ENCODE measurements around the gene AP2B1.
A peak's percentile ranks its signal among the peaks of the same experiment; 100 is the strongest.

The AP2B1 gene

DNA sequence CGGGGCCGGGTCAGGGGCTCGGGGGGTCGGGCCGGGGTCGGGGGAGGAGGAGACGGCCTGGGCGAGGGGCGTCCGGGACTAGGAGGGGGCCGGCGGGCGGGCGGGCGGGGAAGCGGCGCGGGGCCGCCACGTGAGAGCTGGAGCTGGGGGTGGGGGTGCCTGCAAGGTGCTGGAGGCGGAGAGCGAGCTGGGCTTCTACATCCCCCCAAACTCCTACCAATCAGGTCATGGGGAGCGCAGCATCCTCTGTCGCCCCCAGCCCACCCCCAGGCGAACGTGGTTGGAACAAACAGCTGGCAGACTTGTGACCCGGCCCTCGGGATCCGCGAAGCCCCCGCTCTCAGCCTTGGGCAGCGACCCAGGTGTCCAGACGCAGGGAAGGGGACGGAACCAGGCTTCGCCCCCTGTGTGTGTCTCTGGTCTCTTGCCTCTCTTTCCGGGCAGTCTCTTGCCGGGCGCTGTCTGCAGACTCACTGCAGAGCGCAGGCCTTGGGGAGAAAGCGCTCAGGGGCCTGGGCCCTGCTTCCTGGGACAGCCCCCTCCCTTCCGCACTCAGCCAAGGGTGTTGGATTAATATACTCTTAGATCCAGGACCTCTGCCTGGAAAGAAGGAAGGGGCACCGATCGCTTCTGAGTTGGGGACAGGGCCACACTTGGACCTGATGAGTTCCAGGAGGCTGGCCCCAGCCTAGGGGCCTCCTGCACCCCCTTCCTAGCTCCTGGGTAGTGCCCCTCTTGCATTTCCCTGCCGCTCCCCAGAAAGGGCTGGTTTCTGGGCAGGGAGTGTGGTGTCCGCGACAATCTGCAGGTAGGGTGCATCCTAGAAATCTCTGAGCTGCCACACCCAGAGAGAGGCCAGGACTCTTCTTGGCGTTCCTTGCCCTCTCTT is 145.0 kb downstream of the AP2B1 start:
- DNase-seq = no peak

DNA sequence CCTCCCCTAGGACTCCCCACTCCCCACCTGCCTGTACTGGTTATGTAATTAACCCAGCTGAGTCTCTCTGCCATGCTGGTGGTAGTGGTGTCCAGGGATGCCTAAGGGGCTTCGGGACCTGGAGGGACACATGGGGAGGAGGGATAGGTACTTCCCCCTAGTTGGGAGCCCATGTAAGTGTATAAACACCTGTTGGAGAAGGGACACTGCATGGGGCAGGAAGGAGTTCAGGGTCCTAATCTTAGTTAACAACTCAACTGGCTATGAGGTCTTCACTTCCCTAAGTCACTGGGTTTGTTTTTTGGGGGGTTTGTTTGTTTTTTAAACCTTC is 145.6 kb downstream of the AP2B1 start:
- DNase-seq = no peak

DNA sequence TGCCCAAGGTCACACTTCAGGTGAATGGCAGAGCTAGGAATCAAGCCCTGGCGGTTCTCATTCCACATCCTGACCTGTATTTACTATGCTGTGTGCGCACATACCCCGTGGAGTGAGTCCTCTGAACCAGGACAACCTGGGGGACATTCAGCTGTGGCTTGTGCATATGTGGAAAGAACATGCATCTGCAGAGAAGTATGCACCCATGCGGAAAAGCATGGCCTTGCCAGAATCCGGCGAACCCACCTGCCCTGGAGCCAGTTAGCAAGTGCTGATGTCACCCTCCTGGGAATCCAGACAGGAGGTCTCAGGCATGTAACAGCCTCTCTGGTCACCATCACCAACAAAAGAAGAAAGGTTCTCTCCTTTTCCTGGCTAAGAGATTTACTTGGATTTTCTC is 146.2 kb downstream of the AP2B1 start:
- no peak for DNase-seq

DNA sequence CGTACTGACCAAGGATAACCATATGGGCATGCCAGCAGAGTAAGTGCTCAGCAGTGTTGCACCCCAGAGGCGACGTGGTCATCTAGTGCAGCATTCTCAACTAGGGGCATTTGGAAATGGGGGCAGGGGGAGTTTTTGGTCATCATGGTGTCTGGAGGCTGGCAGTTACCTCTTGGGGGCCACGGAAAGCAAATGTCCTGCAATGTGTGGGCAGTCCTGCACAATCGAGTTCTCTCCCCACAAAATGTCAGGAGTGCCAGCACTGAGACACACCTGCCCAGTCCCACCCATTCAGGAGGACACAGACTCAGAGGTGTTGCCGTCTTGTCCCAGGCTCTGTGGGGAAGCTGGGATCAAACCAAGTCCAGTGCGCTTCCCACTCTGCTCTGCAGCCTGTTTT is 147.3 kb downstream of the AP2B1 start:
- no peak for DNase-seq

DNA sequence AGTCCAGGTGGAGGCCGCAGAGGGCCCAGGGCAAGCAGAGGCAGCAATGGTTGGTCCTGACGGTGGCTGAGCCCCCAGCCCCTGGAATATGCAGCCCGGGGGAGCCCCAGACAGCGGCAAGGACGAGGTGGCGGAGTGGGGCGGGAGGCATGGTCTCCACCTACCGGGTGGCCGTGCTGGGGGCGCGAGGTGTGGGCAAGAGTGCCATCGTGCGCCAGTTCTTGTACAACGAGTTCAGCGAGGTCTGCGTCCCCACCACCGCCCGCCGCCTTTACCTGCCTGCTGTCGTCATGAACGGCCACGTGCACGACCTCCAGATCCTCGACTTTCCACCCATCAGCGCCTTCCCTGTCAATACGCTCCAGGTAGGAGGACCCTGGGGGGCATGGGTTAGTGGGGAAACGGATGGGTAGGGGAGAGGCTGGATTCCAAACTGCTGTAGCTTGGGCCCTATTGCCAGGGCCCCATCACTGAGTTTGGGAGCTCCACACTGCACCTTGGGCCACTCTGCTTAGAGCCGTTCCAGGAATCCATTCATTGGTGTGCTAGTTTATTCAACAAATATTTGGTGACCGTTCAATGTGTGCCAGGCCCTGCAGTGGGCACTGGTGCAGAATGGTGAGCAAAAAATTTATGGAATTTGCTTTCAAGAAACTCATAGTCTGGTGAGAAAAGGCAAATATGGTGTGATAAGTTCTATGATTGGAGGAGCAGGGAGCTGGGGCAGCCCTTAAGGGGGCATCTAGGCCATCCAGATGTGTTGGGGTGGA is 148.1 kb downstream of the AP2B1 start:
- no peak for DNase-seq

DNA sequence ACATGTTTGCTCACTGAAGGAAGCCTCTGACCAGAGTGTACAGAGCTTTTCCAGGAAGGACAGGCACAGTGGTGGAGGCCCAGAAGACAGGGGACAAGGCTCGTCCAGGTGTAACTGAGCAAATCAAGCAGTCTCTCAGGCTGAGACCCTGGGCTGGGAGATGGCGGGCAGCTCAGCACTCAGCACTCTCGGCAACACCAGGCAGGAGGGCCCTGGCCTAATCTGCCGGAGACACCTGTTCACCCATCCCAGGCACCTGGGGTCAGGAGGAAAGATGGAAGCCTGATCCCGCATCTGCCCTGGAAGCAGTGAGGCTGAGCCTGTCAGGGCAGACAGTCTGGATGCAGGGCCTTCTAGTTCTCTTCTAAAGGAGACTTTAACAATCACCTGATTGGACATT is 149.1 kb downstream of the AP2B1 start:
- no peak for DNase-seq

DNA sequence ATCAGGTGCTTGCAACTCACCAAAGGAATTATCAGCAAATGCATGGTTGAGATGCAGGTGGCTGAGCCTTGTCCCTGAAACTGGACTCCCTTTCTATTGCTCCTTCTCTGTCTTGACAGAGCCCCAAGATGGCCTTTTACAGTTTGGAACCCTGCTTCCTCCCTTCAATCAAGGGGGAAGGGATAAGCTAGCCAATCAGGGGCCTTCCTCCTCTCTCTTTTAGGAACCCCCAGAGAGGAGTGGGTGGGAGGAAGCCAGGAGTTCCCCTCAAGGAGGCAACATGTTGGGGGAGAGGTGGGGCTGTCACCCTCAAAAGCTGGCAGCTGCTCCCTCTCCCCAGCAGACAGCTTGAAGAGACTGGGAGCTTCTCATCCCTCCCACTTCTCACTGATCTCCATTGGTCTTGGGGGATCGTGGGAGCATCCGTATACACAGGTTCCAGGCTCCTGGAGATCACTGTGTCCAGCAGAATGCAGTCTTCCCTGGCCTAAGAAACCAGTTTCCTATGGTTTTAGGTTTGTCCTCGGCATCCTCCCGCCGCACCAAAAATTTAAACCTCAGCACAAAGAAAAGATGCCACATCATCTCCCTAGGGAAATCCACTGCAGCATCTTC is 151.5 kb downstream of the AP2B1 start:
- no peak for DNase-seq

DNA sequence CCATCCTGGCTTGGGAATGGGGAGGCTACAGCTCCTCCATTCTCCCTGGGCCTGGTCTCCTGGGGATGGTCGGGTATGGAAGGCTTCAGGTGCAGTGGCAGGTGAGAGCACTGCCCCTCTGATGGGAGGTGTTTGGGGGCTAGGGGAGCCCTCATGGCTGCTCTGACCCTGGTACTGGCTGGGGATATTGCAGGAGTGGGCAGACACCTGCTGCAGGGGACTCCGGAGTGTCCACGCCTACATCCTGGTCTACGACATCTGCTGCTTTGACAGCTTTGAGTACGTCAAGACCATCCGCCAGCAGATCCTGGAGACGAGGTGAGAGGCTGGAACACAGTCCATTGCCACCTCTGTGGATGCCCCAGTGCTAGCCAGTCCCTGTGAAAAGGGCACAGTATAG is 153.1 kb downstream of the AP2B1 start:
- no peak for DNase-seq

DNA sequence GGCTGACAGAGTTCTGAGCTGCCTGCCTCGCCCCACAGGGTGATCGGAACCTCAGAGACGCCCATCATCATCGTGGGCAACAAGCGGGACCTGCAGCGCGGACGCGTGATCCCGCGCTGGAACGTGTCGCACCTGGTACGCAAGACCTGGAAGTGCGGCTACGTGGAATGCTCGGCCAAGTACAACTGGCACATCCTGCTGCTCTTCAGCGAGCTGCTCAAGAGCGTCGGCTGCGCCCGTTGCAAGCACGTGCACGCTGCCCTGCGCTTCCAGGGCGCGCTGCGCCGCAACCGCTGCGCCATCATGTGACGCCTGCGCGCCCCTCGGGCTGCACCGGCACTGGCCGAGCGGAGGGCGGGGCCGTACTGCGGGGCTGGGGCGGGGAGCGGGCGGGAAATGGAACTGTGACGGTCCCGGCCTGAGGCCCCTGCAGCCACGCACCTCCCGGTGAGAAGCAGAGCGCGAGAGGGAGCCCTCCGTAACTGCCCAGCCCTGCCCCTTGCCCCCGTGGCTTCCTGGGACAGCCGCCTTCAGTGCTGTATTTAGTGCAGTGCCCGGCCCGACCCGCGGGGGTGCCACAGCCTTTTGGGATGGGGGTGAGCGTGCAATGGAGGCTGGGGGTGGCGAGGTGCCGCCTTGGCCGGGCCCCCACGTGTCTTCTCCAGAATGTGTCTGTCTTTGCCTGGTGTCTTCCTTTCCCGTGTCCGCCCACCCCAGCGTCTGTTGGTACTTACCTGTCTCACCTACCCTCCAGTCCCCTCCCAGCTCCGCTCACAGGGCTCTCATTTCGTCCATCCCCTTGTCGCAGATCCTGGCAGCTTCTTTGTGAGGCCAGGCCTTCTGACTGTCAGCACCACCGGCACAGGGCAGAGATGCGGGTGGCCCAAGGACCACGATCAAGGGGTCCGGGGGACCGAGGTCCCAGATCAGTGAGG is 154.1 kb downstream of the AP2B1 start:
- DNase-seq = no peak

DNA sequence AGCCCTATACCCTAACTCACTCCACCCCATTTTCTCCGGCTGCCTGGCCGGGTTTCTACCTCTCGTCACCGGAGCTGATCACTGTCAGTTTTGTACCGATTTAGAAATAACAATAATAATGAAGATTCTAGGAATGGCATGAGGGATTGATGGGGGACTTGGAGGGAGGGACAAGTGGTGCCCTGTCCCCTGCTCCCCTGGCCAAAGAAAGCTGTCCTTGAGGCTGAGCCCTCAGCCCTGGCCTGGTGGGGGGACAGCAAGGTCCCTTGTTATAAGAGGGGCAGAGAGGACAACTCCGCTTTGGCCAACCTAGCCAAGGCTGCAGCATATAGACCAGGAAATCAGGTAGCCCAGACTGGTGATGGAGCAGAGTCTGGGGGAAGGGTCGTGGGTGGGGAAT is 155.4 kb downstream of the AP2B1 start:
- no peak for DNase-seq

DNA sequence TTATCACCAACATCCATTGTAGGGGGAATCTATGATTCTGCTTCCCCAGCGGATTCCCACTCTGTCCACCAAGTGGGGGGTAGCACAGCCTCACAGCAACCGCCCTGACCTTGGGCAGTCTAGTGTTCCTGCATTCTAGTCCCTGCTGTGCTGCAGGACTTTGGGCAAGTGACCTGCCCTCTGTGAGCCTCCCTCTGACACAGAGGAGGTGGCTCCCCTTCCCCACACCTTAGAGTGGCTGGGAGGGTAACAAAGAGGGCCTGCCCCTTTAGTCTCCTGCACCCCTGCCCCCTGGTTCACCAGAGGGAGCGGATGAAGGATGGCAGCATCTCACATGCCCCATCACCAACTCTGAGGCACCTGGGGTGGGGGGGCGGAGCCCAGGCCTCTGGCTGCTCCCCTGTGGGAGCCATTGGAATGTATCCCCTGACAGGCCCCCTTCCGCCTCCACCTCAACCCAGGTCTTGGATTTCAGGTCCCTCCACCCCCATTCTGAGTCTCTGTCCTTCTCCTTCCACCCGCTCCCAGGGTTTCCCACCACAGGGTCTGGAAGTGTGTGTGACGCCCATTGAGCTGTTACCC is 155.9 kb downstream of the AP2B1 start:
- DNase-seq = no peak

DNA sequence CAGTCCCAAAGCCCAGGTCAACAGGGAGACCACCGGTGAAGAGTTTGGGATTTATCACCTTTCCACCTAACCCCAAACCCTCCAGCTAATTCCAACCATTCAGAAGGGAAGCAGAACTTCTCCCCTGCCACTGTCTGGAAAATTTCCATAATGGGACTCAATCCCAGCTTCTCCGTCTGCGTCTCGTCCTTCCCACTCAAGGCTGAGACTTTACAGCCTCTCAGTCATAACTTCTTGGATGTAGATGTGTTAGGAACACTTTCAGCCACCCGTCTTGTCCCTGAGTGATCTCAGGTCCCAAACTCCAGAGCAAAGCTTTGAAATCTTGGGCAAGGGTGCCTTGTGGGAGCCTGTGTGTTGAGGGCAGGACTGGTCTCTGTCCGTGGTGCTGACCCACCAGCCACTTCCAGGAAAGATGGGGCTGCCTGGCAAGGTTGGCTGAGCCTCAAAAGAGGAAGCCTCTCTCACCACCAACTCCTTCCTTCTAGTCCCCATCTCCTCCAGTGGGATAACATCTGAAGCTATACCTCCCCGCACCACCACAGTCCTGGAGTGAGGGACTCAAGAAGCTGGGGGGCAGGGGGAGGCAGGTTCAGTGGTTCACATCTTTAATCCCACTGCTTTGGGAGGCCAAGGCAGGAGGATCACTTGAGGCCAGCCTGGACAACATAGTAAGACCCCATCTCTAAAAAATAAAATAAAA is 156.7 kb downstream of the AP2B1 start:
- no peak for DNase-seq

DNA sequence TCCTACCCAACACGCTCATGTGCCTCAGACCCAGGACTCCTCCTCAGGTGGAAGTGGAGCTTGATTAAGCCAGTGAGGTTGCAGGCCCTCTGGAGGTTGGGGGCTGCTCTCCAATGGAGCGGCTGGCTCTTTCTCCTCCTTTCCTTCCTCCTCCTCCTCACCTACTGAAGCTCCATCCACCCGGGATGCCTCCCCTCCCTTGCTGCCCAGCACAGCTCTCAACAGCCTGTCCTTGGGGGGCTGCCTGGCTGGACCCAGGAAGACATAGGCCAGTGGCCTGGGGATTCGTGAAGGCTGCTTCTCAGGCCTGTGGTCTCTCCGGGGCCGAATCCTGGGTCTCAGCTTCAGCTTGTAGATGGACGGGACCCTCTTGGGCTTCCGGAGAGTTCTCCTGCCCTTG is 157.7 kb downstream of the AP2B1 start:
- no peak for DNase-seq

DNA sequence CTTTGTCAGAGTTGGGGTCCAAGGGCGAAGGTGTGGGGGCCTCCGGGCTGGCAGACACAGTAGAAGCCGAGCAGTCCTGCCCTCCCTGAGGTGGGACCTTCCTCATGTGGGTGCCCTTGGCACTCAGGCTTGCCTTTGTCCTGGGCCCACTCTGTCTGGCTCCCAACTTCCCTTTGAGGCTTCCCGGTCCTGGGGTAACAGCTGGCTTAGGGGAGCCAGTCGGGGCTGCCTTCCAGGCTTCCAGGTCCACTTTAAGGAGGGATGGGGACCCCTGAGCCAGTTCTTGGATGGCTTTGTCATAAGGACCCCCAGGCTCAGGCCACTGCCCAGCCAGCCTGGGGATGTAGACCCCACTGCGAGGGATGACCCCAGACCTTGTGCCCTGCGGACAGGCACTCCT is 158.1 kb downstream of the AP2B1 start:
- DNase-seq = no peak

DNA sequence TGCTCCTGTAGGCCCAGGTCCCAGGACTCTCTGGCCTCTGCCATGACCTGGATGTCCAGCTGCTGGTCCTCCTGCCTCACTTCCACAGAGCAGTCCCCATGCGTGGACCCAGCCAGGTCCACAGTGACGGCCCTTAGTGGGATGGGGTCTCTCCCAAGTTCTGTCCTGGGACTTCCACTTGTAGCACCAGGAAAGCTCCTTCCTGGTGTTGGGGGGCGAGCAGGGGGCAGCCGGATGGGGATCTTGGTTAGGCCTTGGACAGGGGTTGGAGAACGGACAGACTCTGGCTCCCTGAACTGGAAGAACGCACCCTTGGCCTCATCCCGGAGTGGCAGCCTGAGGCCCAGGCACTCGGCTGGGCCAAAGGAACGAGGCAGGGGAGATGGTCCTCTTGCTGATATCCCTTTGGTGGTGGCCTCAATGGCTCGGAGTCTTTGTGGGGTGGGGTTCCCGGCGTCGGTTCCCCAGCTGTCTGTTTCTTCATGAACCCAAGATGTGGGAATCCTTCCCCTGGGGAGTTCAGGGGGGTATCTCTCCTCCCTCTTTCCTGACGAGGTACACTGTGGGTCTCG is 158.7 kb downstream of the AP2B1 start:
- no peak for DNase-seq

DNA sequence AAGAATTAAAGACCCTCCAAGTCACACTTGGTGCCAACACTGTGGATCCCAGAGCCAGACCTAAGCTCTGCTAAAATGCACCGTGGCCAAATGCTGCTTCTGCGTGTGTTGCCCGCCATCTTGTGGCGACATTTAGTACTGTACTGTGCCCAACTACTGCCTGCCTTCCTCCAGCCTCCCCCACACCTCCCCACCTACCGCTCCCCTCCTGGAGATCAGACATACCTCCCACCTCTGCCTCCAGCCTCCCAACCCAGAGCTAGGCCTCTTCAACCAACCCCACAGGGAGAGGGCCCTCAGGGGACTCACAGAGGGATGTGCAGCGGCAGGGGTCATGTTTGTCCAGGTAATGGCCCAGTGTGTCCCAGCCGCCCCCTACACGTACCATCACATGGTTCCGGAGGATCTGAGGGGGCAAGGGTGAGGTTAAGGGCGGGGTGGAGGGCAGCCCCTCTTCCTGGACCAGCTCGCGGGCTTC is 160.5 kb downstream of the AP2B1 start:
- DNase-seq = peak; percentile 57

DNA sequence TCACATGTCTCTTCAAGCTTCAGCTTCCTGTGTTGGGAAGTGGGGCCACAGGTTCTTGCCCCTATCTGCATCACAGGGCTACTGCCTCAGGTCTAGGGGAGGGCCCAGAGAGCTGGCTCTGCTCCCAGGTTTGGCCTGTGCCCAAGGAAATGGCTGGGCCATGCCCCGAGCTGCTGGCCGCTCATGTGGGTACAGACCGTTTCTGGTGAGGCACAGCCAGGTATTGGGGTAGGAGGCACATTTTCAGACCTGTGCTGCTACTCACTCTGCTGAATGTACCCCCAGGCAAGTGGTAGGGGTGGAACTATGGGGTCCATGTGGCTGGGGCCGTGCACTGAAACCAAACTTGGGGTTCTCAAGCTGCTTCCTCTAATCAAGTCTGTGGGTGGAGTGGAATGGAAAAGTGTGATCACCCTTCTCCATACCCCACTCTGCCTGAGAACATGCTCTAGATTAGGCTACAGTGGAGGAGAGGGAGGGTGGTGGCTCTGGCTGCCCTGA is 161.3 kb downstream of the AP2B1 start:
- DNase-seq = no peak

DNA sequence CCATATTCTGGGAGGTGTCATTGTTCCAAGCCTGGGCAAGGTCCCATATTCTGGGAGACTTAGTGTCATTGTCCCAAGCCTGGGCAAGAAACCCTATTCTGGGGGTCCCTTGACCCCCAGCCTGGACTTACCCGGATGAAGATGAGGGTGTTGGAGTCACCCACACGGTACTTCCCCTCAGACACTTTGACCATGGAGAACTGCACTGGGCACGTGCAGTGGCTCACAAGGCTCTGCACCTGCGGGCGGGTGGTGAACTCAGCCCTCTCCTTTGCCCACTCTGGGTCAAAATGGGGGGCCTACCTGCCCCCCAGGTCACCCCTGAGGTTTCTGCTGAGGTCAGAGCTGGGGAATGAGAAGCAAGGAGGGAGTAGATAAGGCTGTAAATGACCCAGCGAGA is 161.9 kb downstream of the AP2B1 start:
- DNase-seq = no peak

DNA sequence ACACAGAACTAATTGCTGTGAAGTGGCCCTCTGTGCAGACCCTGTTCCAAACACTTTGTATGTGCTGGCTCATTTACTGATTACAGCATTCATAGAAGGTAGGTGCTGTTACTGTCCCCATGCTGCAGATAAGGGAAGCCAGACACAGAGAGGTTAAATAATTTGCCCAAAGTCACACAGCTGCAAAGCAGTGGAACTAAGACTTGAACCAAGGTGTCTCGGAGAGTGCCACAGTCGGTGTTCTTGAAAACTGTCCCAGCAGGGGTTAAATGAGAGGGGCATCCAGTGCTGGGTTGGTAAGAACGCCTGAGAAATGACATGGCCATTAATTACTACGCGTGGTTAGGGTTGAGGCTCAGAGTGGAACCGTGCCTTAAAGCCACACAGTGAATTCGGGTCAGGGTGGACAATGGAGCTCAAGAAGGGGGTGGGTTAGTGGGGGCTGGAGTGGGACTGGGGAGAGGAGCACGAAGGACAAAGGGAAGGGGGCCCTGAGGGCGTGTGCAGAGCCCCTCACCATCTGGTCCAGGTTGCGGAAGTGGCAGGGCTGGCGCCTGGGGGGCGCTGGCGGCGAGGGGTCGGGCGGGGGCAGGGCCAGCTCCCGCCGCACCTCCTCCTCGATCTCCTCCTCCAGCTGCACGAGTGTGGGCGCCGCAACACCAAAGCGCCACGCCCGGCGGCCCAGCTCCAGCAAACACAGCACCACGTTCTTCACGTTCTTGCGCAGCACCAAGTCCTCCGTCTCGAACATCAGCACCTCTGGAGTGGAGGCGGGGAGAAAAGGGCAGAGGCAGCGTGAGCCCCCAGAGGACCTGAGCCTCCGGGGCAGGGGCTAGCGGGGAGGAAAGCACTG is 162.7 kb downstream of the AP2B1 start:
- no peak for DNase-seq
